GM19025 (cell line): ENCODE results near the gene C5AR1.
A peak's percentile ranks its signal among the peaks of the same experiment; 100 is the strongest.
"Not testable (repeated sequence)": the region's sequence is repeated elsewhere in the genome, so short reads cannot be mapped to it uniquely, and the experiment has no call there.

Experiments used
- ATAC-seq: cut with Tn5 transposase; IDR thresholded peaks from one replicate; pipeline ENCODE4 v1.9.1; 2021; ENCODE audit warnings: mild to moderate bottlenecking, low read depth, moderate library complexity; ENCODE audit not compliant: unreplicated experiment

The C5AR1 gene

DNA sequence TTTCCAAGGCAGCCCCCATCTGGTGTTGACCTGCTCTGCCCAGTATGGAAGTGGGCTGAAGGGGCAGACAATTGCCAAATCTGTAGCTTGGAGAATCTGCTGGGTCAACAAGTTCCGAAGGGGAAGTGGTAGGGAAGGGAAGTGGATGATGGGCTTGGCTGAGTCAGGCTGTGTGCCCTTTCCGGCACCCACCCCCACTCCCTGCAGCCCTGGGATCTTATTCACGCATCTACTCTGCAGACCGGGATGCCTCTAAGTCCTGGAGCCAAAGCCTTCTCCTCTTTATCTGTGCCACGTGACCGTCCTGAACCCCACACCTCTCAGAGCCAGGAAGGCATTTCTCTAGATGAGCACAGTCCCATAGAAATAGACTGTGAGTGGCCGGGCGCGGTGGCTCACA, 14.8 kb downstream of the C5AR1 start:
- no peak for ATAC-seq

DNA sequence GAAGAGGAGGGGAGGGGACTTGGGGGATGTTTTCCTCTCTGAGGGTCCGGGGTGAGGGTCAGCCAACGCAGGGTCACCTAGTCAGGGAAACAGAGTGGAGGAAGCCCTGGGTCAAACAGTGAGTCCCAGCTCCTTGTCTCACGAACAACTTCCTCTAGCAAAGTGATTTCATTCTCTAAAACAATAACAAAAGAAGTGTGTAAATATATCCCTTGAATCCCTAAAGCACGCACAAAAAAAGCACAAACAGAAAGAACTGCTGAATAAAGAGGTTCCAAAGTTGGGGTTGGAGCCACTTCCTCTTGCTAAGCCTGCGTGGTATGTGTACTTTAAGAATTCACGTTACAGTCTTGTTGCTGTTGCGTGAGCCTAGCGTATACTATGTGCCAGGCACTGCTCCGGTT, 20.8 kb downstream of the C5AR1 start:
- ATAC-seq, result no peak

DNA sequence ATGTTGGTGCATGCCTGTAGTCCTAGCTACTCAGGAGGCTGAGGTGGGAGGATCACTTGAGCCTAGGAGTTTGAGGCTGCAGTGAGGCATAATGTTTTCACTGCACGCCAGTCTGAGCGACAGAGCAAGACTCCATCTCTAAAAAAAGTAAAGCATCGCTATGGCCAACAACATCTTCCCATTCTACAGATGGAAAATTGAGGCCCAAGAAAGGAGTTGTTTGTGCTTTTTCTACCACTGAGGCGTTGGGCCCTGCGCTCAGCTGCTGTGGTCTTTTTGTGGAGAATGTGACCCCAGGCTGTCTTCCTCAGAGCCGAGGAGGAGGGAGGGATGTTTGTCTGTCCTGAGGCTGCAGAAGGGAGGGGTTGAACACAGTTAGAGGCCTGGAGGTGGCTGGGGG, 21.8 kb downstream of the C5AR1 start:
- no peak for ATAC-seq

DNA sequence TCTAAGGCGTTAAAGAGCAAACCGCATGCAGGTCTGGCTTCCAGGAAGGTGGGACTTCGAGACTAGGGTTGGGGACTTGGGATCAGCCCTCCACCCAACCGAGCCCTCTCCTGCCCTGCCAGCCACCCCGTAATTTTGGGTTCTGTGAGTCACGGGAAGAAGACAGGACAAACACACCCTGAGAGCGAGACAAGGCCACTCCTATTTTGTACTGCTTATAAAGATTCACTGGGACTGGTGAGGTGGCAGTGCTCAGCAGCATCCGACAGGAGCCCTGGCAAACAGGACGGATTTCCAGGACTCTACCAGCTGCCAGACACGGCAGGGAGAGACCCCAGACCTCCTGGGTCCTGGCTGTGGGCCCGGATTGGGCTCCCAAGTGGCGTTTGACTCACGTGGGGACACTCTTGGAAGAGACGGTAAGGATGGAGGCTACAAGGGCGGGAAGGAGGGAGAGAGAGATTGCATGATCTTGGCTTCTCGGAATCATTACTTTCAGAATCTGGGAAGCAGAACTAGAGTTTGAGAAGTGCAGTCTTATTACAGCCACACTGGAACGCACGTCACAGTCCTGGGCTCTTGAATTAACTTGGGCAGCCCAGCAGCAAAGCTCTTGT, 22.4 kb downstream of the C5AR1 start, which contains the start of gene C5AR2:
Gene C5AR2 (plus strand): TSS at position 245 of the 617 bp plus-strand sequence. CDS start 8,625 bp downstream, outside the sequence.
- no peak for ATAC-seq

DNA sequence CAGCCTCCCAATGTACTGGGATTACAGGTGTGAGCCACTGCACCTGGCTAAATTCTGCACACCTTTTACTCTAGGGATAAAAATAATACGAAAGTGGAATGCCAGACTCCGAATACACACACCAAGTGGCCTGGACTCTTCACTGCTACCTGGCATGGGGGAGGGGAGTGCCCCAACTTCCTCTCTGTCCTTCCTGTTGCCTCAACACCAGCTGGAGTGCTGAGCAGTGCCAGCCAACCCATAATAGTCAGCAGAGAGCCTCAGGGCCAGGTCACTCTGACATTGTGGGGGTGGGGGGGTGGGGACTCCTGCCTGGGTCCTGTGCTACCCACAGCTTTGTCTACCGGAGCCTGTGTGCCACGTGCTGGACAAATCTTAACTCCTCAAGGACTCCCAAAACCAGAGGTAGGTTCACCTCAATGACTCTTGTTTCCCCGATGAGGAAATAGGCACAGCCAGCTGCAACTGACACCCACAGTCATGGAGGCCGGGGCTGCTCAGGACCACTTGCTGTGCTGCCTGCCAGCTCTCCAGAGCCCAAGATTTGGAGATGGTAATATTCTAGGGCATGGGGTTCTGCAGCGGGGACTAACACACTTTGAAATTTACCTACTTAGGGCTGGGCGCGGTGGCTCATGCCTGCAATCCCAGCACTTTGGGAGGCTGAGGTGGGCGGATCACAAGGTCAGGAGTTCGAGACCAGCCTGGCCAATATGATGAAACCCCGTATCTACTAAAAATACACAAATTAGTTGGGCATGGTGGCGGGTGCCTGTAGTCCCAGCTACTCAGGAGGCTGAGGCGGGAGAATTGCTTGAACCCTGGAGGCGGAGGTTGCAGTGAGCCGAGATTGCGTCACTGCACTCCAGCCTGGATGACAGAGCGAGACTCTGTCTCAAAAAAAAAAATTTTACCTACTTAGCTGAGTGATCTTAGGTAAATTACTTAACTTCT, 27.4 kb downstream of the C5AR1 start:
- ATAC-seq, result not testable (repeated sequence)

DNA sequence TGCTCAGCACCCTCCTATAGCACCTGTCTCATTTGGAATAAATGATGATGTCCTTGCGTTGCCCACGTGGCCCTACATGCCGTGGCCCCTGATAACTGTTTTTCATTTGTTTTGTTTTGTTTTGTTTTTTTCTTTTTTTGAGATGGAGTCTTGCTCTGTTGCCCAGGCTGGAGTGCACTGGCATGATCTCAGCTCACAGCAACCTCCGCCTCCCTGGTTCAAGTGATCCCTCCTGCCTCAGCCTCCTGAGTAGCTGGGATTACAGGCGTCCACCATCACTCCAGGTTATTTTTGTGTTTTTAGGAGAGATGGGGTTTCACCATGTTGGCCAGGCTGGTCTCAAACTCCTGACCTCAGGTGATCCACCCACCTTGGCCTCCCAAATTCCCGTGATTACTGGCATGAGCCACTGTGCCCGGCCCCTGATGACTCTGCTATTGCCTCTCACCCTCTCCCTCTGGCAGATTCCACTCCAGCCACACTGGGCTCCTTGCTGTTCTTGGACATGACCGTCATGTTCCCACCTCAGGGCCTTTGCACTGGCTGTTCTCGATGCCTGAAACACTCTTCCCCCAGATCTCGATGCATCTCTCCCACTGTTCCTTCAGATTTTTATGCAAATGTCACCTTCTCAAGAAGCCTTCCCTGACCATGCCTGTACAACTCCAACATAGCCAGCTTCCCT, 29.7 kb downstream of the C5AR1 start:
- no peak for ATAC-seq

DNA sequence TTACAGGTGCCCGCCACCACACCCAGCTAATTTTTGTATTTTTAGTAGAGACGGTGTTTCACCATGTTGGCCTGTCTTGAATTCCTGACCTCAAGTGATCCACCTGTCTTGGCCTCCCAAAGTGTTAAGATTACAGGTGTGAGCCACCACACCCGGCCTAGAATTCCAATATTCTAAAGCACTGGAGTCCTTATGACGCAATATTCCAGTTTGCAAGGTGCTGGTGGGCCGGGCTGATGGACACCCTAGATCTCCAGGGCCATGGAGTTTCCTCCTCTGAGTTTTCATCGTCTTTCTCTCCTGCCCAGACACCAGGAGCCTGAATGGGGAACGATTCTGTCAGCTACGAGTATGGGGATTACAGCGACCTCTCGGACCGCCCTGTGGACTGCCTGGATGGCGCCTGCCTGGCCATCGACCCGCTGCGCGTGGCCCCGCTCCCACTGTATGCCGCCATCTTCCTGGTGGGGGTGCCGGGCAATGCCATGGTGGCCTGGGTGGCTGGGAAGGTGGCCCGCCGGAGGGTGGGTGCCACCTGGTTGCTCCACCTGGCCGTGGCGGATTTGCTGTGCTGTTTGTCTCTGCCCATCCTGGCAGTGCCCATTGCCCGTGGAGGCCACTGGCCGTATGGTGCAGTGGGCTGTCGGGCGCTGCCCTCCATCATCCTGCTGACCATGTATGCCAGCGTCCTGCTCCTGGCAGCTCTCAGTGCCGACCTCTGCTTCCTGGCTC, 31.0 kb downstream of the C5AR1 start:
- ATAC-seq, result no peak

DNA sequence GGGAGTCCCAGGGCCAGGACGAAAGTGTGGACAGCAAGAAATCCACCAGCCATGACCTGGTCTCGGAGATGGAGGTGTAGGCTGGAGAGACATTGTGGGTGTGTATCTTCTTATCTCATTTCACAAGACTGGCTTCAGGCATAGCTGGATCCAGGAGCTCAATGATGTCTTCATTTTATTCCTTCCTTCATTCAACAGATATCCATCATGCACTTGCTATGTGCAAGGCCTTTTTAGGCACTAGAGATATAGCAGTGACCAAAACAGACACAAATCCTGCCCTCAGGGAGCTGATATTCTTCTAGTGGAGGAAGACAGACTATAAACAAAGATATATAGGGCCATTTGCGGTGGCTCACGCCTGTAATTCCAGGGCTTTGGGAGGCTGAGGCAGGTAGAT, 32.1 kb downstream of the C5AR1 start:
- no peak for ATAC-seq

DNA sequence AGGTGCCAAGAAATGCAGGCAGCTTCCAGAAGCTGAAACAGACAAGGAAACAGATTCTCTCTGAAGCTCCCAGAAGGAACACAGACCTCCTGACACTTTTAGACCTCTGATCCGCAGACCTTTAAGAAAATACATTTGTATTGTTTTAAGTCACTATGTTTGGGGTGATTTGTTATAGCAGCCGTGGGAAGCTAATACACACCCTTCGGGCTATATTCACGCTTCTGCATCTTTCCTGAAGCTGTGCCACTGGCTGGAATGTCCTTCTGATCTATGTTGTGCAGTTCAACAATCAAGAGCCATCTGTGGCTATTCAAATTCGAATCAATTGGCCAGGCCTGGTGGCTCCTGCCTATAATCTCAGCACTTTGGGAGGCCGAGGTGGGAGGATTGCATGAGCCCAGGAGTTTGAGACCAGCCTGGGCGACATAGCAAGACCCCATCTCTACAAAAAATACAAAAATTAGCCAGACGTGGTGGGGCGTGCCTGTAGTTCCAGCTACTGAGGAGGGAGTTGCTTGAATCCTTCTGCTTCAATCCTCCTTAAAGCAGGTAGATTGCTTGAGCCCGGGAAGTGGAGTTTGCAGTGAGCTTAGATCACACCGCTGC, 33.6 kb downstream of the C5AR1 start:
- ATAC-seq, result no peak

DNA sequence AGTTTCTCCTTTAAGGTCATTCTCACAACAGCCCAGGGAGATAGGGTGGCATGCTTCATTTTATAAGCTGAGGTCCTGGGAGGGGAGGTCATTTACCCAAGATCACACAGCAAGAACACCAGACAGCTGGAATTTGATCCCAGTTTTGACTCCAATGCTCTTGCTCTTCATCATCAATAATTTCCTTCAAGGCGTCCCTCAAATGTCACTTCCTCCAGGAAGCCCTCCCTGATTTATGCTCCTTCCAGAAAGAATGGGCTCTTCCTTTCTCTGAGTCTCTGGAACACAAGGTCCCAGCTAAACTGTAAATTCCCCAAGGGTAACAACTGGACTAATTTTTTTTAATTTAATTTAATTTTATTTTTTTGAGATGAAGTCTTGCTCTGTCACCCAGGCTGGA, 34.8 kb downstream of the C5AR1 start:
- ATAC-seq, result no peak

DNA sequence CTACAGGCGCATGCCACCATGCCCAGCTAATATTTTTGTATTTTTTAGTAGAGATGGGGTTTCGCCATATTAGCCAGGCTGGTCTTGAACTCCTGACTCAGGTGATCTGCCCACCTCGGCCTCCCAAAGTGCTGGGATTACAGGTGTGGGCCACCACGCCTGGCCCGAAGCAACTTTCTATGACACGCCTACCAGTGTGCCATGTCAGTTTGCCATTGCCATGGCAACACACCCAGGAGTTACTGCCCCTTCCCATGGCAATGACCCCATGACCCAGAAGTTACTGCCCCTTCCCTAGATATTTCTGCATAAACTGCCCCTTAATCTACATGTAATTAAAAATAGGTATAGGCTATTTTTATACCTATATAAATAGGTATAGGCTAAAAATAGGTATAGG, 36.4 kb downstream of the C5AR1 start:
- not testable (repeated sequence) for ATAC-seq

DNA sequence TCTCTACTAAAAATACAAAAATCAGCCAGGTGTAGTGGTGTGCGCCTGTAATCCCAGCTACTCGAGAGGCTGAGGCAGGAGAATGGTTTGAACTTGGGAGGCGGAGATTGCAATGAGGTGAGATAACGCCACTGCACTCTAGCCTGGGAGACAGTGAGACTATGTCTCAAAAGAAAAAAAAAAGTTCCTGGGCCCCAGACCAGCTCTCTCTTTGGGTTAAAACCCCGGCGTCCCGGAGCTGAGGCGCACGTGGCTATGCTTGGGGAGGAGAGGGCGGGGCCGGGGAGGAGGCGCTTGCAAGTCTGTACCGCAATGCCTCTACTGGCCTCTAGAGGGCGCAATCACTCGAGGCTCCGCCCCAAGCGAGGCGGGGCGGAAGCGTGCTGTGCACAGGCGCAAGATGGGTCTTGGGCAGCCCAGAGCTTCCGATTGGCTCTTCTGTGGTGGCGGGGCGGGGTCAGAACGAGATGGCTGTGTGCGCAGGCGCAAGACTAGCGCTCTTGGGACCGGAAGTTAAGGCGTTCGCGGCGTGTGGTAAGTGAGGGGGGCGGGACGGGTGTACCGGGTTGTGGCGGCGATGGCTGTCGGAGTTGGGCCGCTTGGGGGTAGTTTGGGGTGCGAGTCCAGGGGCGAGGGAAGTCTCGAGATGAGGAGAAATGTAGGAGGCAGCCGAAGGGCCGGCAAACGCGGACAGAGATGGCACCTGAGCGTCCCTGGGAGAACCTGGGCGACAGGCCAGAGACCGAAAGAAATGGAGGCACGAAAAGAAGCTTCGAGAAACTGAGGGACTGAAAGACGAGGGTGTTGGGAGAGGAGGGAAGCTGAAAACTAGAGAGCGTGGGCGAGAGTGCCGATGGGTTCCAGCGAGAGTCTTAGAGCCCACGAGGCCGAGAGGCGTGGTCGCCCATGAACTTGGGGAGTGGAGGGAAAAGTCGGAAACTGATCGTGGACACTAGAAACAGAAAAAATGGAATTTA, 39.4 kb downstream of the C5AR1 start, which contains the start of gene DHX34:
Gene DHX34 (plus strand): TSS at position 497 of the 977 bp plus-strand sequence. CDS start 3,716 bp downstream, outside the sequence.
- peak; percentile 92 for ATAC-seq

DNA sequence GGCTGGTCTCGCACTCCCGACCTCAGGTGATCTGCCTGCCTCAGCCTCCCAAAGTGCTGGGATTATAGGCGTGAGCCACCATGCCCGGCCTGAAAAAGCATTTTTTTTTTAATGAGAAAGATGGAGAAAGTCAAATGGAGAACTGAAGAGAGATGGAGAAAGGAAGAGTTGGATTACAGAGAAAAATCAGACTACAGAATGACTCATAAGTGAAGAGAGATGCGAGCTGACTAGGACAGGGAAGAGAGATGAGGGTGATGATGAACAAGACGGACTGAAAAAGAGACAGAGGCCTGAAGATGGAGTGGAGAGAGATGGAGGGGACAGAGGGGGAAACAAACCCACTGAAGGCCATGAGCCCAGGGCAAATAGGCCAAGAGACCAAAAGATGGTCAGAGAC, 41.0 kb downstream of the C5AR1 start:
- ATAC-seq, result no peak

DNA sequence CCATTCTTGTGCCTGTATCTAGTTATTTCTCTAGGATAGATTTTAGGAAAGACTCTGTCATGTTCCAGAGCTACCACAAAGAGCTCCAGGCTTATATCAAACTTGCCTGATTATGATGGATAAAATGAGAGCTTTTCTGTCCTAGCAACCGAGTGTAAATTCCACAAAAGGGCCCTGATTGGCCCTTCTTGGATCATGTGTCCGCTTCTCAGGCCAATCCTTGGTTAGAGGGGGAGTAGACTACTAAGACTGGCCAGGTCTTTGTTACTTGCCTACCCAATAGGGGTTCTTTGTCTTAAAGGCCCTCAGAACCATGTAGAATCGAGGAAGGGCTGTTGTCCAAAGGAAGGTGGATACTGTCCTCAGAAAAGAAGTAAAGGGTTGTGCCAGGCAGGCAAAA, 41.9 kb downstream of the C5AR1 start:
- ATAC-seq, result no peak

DNA sequence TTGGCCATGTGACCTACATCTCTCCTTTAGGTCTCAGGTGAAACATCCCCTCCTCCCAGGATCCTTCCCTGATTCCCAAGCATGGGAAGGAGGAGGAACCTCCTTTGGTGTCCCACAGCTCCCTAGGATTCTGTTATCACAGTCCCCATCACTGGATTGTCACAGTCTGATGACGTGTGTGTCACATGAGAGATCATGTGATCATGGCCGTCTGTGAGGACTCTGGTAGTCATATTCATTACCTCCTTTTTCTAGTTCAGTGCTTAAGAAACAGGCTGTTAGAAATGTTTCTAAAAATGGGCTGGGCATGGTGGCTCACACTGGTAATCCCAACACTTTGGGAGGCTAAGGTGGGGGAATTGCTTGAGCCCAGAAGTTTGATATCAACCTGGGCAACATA, 42.4 kb downstream of the C5AR1 start:
- no peak for ATAC-seq

DNA sequence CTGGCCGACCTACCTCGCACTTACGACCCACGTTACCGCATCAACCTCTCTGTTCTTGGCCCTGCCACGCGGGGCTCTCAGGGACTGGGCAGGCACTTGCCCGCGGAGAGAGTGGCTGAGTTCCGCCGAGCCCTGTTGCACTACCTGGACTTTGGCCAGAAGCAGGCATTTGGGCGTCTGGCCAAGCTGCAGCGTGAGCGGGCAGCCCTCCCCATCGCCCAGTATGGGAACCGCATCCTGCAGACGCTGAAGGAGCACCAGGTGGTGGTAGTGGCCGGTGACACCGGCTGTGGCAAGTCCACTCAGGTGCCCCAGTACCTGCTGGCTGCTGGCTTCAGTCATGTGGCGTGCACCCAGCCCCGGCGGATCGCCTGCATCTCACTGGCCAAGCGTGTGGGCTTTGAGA, 43.6 kb downstream of the C5AR1 start:
- ATAC-seq, result no peak

DNA sequence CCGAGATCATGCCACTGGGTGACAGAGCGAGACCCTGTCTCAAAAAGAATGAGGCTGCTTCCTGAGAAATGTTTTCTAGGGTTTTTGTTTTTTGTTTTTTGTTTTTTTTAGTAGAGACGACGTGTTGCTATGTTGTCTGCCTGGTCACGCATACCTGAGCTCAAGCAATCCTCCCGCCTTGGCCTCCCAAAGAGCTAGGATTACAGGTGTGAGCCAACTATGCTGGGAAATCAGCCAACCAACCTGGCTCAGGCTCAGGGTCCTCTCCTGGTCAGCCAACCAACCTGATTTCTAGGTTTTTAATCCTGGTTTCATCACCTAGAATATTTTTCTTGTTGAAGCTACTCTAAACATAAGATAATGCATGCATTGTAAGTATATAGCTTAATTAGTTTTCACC, 47.2 kb downstream of the C5AR1 start:
- ATAC-seq, result no peak

DNA sequence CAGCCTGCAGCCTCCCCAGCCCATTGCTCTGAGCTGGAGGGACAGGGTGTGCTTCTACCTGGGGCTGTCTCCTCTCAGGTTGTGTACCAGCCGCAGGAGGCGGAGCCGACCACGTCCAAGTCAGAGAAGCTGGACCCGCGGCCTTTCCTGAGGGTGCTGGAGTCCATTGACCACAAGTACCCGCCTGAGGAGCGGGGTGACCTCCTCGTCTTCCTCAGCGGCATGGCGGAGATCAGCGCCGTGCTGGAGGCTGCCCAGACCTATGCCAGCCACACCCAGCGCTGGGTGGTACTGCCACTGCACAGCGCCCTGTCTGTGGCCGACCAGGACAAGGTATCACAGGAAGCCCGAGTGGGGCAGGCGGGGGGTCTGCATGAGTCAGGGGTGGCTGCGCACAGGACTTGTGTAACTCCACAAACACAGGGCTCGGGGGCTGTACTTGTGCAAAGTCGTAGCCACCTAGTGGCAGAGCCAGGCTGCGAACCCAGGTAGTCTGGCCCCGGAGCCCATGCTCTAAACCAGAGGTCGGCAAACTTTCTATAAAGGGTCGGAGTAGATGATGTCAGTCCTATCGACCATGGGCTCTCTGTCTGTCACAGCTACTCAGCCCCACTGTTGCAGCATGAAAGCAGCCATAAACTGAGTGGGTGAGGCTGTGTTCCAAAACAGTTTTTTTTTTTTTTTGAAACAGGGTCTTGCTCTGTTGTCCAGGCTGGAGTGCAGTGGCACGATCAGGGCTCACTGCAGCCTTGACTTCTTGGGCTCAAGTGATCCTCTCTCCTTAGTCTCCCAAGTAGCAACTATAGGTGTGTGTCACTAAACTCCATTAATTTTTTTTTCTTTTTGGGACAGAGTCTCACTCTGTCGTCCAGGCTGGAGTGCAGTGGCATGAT, 48.4 kb downstream of the C5AR1 start:
- no peak for ATAC-seq
